COR-L47 (cell line): ENCODE results near the gene RBPJL.

Experiments
- DNase-seq: peaks from one replicate; lab custom pipeline; 2025; lab: John Stamatoyannopoulos, UW

Gene RBPJL

GRCh38 chr20:45317826-45318225, 11.2 kb downstream of the RBPJL start:
- DNase-seq = no peak

- DNase-seq = no peak
Measured at GRCh38 chr20:45318386-45318939, 11.8 kb downstream of the RBPJL start.

- DNase-seq = no peak
Measured at GRCh38 chr20:45318948-45319347, 12.3 kb downstream of the RBPJL start.

- DNase-seq = no peak
Measured at GRCh38 chr20:45320948-45321595, 14.4 kb downstream of the RBPJL start.

GRCh38 chr20:45322952-45323383, 16.3 kb downstream of the RBPJL start:
- peak; percentile 58 for DNase-seq

GRCh38 chr20:45323731-45324130, 17.1 kb downstream of the RBPJL start:
- no peak for DNase-seq

GRCh38 chr20:45325371-45325770, 18.7 kb downstream of the RBPJL start:
- no peak for DNase-seq

GRCh38 chr20:45328451-45328850, 21.8 kb downstream of the RBPJL start:
- no peak for DNase-seq

- no peak for DNase-seq
Measured at GRCh38 chr20:45329497-45330319, 23.1 kb downstream of the RBPJL start.

- no peak for DNase-seq
Measured at GRCh38 chr20:45330476-45330875, 23.8 kb downstream of the RBPJL start.

GRCh38 chr20:45336530-45337366, 30.1 kb downstream of the RBPJL start:
- DNase-seq = no peak

- no peak for DNase-seq
Measured at GRCh38 chr20:45337367-45338120, 30.9 kb downstream of the RBPJL start.

GRCh38 chr20:45338121-45339030, 31.7 kb downstream of the RBPJL start:
- DNase-seq = no peak

GRCh38 chr20:45339084-45339483, 32.4 kb downstream of the RBPJL start:
- no peak for DNase-seq

- peak; percentile 37 for DNase-seq
Measured at GRCh38 chr20:45339799-45340198, 33.2 kb downstream of the RBPJL start.

- DNase-seq = no peak
Measured at GRCh38 chr20:45340236-45340847, 33.7 kb downstream of the RBPJL start.

- no peak for DNase-seq
Measured at GRCh38 chr20:45340951-45341350, 34.3 kb downstream of the RBPJL start.

- DNase-seq = no peak
Measured at GRCh38 chr20:45341579-45341938, 34.9 kb downstream of the RBPJL start.

GRCh38 chr20:45341939-45342854, 35.6 kb downstream of the RBPJL start:
- DNase-seq = peak; percentile 32
